ENCODE data around the gene KBTBD4. TPM values are rescaled to one million over a fixed set of nuclear protein-coding genes. Genes with fewer than 3 reads are reported as not detected.

Gene KBTBD4
- total RNA-seq, 1 donor from 2014 or later, result 12.1 TPM

- Mint-ChIP-seq H3K9me3 (ENCODE audit: unreplicated experiment) (no peaks in the 10 kb centered on the region), H3K4me3 (ENCODE audit: unreplicated experiment) (no peak overlapping the region), H3K27ac (ENCODE audit: unreplicated experiment) (no peak overlapping the region), H3K36me3 (ENCODE audit: low read depth, unreplicated experiment) (peaks cover 21% of the 10 kb centered on the region), H3K27me3 (ENCODE audit: unreplicated experiment) (no peaks in the 10 kb centered on the region), H3K4me1 (ENCODE audit: unreplicated experiment) (peaks cover 36% of the 10 kb centered on the region)
- DNase-seq (ENCODE audit: low spot score), result no peak
- TF ChIP-seq CTCF (IDR thresholded peaks at IDR 0.05; ENCODE audit: unreplicated experiment), result no peak
Observed at GRCh38 chr11:47570651-47571356, 8.0 kb downstream of the KBTBD4 start.

GRCh38 chr11:47569646-47570045 lies 9.1 kb downstream of the KBTBD4 start:
- Mint-ChIP-seq H3K27me3 (ENCODE audit: unreplicated experiment) (no peaks in the 10 kb centered on the region), H3K4me1 (ENCODE audit: unreplicated experiment) (peaks cover 40% of the 10 kb centered on the region), H3K36me3 (ENCODE audit: low read depth, unreplicated experiment) (peaks cover 20% of the 10 kb centered on the region), H3K9me3 (ENCODE audit: unreplicated experiment) (no peaks in the 10 kb centered on the region), H3K27ac (ENCODE audit: unreplicated experiment) (no peak overlapping the region), H3K4me3 (ENCODE audit: unreplicated experiment) (no peak overlapping the region)
- no peak for DNase-seq (ENCODE audit: low spot score)
- no peak for TF ChIP-seq CTCF (IDR thresholded peaks at IDR 0.05; ENCODE audit: unreplicated experiment)

GRCh38 chr11:47566149-47566698 lies 12.5 kb downstream of the KBTBD4 start:
- Mint-ChIP-seq H3K27ac (ENCODE audit: unreplicated experiment) (no peak overlapping the region), H3K4me3 (ENCODE audit: unreplicated experiment) (peak overlapping the region; percentile 88), H3K9me3 (ENCODE audit: unreplicated experiment) (no peaks in the 10 kb centered on the region), H3K27me3 (ENCODE audit: unreplicated experiment) (peaks cover 3% of the 10 kb centered on the region), H3K4me1 (ENCODE audit: unreplicated experiment) (peaks cover 13% of the 10 kb centered on the region), H3K36me3 (ENCODE audit: low read depth, unreplicated experiment) (peaks cover 5% of the 10 kb centered on the region)
- DNase-seq (ENCODE audit: low spot score), result no peak
- TF ChIP-seq CTCF (IDR thresholded peaks at IDR 0.05; ENCODE audit: unreplicated experiment), result no peak

GRCh38 chr11:47565340-47566148 lies 13.2 kb downstream of the KBTBD4 start, which contains the start of gene PTPMT1:
Gene PTPMT1 (plus strand): TSS chr11:47565599. CDS start chr11:47565623, 24 bp downstream.
- no peak for TF ChIP-seq CTCF (IDR thresholded peaks at IDR 0.05; ENCODE audit: unreplicated experiment)
- peak; percentile 69 for DNase-seq (ENCODE audit: low spot score)
- peaks cover 5% of the 10 kb centered on the region for H3K36me3 Mint-ChIP-seq (ENCODE audit: low read depth, unreplicated experiment)
- no peak within 1 kb of the TSS for H3K27ac Mint-ChIP-seq (ENCODE audit: unreplicated experiment)
- H3K27me3 Mint-ChIP-seq (ENCODE audit: unreplicated experiment), result peaks cover 3% of the 10 kb centered on the region
- H3K4me1 Mint-ChIP-seq (ENCODE audit: unreplicated experiment), result peaks cover 9% of the 10 kb centered on the region
- no peaks in the 10 kb centered on the region for H3K9me3 Mint-ChIP-seq (ENCODE audit: unreplicated experiment)
- peak within 1 kb of the TSS; percentile 88 for H3K4me3 Mint-ChIP-seq (ENCODE audit: unreplicated experiment)

Measured in endothelial cell (in vitro differentiated cells).